HEK293 (cell line): ENCODE data around the gene EPS8.

Experiments
- ZNF776 ChIP-seq: fragments of 450-650 bp; formaldehyde crosslinking; IDR thresholded peaks from 2 replicates; pipeline ENCODE4 v1.5.0; 2017; ENCODE audit warnings: missing biosample characterization, missing genetic modification characterization, borderline replicate concordance
- TF ChIP-seq, protein P1 (sequence below): fragments of 450-650 bp; formaldehyde crosslinking; IDR thresholded peaks from 2 replicates; pipeline ENCODE4 v1.5.1; 2017; ENCODE audit warnings: missing biosample characterization, missing genetic modification characterization
- TF ChIP-seq, protein P2 (sequence below): fragments of 450-650 bp; formaldehyde crosslinking; IDR thresholded peaks from 2 replicates; pipeline ENCODE4 v1.5.1; 2016; ENCODE audit warnings: missing biosample characterization, missing genetic modification characterization

DNA sequence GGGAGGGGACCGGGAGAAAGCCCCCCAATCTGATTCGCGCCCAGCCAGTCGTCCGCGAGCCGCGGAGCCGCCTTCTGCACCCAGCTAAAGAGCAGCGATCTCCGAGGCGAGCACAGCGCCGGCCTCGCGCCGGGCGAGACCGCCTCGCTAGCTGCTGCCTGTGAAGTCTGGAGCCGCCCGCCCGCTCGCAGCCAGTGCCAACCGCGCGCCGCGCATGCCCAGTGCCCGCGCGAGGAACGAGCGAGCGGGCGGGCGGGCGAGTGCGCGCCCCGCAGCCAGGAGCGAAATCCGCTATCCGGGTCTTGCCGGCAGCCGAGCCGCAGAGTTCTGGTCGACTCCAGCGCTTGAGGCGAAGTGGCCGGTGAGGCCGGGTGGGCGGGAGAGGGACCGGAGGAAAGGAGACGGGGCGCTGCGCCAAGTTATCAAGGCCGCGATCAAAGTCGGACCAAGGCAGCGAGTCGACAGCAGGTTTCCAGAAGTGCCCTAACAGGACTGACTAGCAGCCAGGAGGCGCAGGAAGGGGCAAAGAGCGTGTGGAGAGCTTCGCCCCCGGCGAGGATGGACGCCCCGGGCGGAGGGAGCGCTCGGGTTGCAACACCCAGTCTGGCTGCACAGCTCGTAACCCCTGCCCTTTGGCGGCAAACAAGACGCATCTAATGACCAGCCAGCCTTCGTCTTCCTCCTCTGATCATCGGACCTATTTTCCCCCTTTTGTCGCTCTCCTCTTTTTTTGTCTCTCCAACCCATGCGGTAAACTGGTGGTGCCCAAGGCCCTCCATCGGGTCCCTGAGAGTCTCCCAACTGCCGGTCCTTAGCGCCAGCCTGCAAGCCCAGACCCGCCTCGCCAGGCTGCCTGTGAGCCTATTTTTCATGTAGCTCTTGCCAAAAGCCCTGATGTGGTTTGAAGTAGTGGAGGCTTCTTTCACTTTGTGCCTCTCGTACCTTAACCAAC, at the start of gene EPS8:
- TF ChIP-seq, protein P1, sequence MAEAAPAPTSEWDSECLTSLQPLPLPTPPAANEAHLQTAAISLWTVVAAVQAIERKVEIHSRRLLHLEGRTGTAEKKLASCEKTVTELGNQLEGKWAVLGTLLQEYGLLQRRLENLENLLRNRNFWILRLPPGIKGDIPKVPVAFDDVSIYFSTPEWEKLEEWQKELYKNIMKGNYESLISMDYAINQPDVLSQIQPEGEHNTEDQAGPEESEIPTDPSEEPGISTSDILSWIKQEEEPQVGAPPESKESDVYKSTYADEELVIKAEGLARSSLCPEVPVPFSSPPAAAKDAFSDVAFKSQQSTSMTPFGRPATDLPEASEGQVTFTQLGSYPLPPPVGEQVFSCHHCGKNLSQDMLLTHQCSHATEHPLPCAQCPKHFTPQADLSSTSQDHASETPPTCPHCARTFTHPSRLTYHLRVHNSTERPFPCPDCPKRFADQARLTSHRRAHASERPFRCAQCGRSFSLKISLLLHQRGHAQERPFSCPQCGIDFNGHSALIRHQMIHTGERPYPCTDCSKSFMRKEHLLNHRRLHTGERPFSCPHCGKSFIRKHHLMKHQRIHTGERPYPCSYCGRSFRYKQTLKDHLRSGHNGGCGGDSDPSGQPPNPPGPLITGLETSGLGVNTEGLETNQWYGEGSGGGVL (tag by site-specific recombination): no peak
- TF ChIP-seq, protein P2, sequence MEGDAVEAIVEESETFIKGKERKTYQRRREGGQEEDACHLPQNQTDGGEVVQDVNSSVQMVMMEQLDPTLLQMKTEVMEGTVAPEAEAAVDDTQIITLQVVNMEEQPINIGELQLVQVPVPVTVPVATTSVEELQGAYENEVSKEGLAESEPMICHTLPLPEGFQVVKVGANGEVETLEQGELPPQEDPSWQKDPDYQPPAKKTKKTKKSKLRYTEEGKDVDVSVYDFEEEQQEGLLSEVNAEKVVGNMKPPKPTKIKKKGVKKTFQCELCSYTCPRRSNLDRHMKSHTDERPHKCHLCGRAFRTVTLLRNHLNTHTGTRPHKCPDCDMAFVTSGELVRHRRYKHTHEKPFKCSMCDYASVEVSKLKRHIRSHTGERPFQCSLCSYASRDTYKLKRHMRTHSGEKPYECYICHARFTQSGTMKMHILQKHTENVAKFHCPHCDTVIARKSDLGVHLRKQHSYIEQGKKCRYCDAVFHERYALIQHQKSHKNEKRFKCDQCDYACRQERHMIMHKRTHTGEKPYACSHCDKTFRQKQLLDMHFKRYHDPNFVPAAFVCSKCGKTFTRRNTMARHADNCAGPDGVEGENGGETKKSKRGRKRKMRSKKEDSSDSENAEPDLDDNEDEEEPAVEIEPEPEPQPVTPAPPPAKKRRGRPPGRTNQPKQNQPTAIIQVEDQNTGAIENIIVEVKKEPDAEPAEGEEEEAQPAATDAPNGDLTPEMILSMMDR (tag by site-specific recombination): peak; percentile 84
- TF ChIP-seq ZNF776: no peak
